ENCODE measurements around the gene TMEM69. TPM values are rescaled to one million over a fixed set of nuclear protein-coding genes. Genes with fewer than 3 reads are reported as not detected.
"Not testable (repeated sequence)": the region's sequence is repeated elsewhere in the genome, so short reads cannot be mapped to it uniquely, and the experiment has no call there.

TMEM69 gene
- total and polyA plus RNA-seq, 2 donors (not counting 3 experiments of a cell fraction or from before 2014, with no cell fraction given): 25.6 to 56.2 TPM

DNA sequence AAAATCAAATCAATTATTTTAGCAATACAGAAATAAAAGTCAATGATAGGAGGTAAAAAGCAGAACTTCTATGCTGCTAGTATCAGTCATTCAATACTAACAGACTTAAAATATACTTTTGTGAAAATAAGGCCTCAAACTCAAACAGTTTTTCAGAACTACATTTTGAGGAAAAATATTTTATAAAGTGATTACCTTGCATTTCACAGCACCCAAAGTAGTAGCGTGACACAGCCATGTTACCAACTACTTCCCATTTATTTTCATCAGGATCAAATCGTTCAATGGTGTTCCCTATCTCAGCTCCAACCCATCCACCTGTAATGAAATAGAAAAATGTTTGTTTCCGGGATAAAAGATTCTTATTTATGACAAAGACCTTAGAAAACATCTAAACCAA is 28.7 kb downstream of the TMEM69 start:
- Histone ChIP-seq H3K79me2 (ENCODE audit: control insufficient read depth, insufficient read depth, low read length) (no peaks in the 10 kb centered on the region), H3K4me1 (ENCODE audit: control insufficient read depth, extremely low read depth, insufficient read depth, low read length) (no peaks in the 10 kb centered on the region), H2AFZ (ENCODE audit: low read depth, low read length) (no peak overlapping the region), H3K4me3 (replicated peaks in 1 of 3; ENCODE audit: insufficient read depth in 1 of 3, low read depth in 1 of 3, low read length in 3 of 3) (no peak overlapping the region), H3K9me3 (replicated peaks; ENCODE audit: control insufficient read depth, insufficient read depth, low read length) (no peaks in the 10 kb centered on the region), H3K27ac (ENCODE audit: insufficient read depth, low read depth, low read length) (no peak overlapping the region), H3K4me2 (ENCODE audit: insufficient read depth, low read length) (no peak overlapping the region), H3K9ac (replicated peaks; ENCODE audit: extremely low read depth, insufficient read depth, low read length) (no peak overlapping the region), H4K20me1 (replicated peaks; ENCODE audit: control insufficient read depth, extremely low read depth, insufficient read depth, low read length) (no peaks in the 10 kb centered on the region), H3K9me1 (replicated peaks; ENCODE audit: control insufficient read depth, extremely low read depth, insufficient read depth, low read length) (no peaks in the 10 kb centered on the region), H3K27me3 (ENCODE audit: control insufficient read depth in 2 of 2, insufficient read depth in 2 of 2, low read length in 2 of 2) (no peaks in the 10 kb centered on the region), H3K36me3 (ENCODE audit: control insufficient read depth in 2 of 2, extremely low read depth in 1 of 2, insufficient read depth in 2 of 2, low read length in 2 of 2) (peaks cover 0 to 2% of the 10 kb centered on the region in 2 experiments)
- POLR2A ChIA-PET: no interaction called here
- intact Hi-C loops (cut with micrococcal nuclease) (no loop called here), dilution Hi-C loops (cut with MboI; ENCODE audit: extremely low pct_ligation_motif_present, low sequenced_read_pairs) (no loop called here)
- no TSS peak for BruUV-seq (replicated peaks)
- no peak for FAIRE-seq
- CTCF ChIA-PET: no interaction called here
- no peak for DNase-seq (ENCODE audit: low read depth, low spot score)
- no peak for TF ChIP-seq POLR2A (IDR thresholded peaks at IDR 0.05; ENCODE audit: low read depth, low read length)
- TF ChIP-seq GATA2 (IDR thresholded peaks at IDR 0.05; ENCODE audit: insufficient read depth, insufficient read length, low read depth, low read length): no peak
- no peak for TF ChIP-seq POLR2AphosphoS5 (IDR thresholded peaks at IDR 0.05; ENCODE audit: insufficient read depth, low read depth, low read length)
- TF ChIP-seq FOS (IDR thresholded peaks at IDR 0.05; ENCODE audit: borderline replicate concordance, insufficient read depth, low read length): no peak
- TF ChIP-seq, protein P1, sequence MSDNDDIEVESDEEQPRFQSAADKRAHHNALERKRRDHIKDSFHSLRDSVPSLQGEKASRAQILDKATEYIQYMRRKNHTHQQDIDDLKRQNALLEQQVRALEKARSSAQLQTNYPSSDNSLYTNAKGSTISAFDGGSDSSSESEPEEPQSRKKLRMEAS (IDR thresholded peaks at IDR 0.05; ENCODE audit: insufficient read depth, insufficient read length): no peak
- TF ChIP-seq JUN (IDR thresholded peaks at IDR 0.05; ENCODE audit: borderline replicate concordance, insufficient read depth, insufficient read length, low read depth): no peak
- TF ChIP-seq, protein P2, sequence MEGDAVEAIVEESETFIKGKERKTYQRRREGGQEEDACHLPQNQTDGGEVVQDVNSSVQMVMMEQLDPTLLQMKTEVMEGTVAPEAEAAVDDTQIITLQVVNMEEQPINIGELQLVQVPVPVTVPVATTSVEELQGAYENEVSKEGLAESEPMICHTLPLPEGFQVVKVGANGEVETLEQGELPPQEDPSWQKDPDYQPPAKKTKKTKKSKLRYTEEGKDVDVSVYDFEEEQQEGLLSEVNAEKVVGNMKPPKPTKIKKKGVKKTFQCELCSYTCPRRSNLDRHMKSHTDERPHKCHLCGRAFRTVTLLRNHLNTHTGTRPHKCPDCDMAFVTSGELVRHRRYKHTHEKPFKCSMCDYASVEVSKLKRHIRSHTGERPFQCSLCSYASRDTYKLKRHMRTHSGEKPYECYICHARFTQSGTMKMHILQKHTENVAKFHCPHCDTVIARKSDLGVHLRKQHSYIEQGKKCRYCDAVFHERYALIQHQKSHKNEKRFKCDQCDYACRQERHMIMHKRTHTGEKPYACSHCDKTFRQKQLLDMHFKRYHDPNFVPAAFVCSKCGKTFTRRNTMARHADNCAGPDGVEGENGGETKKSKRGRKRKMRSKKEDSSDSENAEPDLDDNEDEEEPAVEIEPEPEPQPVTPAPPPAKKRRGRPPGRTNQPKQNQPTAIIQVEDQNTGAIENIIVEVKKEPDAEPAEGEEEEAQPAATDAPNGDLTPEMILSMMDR (IDR thresholded peaks at IDR 0.05; ENCODE audit: extremely low read depth in 1 of 2, insufficient read depth in 1 of 2, low read depth in 1 of 2, low read length in 2 of 2): no peak
- no peak for TF ChIP-seq MYC (IDR thresholded peaks at IDR 0.05; ENCODE audit: low read depth, low read length)
- TF ChIP-seq EZH2 (IDR thresholded peaks at IDR 0.05; ENCODE audit: borderline replicate concordance, low read depth, low read length, severe bottlenecking): no peak

DNA sequence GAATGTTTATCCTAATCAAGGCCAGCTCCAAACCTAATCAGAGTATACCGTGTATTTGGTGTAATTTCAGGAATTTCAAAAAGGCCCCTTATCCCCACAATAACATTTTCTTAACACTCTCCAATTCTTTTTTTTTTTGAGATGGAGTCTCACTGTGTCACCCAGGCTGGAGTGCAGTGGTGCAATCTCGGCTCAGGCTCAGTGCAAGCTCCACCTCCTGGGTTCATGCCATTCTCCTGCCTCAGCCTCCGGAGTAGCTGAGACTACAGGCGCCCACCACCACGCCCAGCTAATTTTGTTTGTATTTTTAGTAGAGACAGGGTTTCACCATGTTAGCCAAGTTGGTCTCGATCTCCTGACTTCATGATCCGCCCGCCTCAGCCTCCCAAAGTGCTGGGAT is 29.4 kb downstream of the TMEM69 start:
- H3K36me3 ChIP-seq (ENCODE audit: control insufficient read depth in 2 of 2, extremely low read depth in 1 of 2, insufficient read depth in 2 of 2, low read length in 2 of 2); H3K4me3 ChIP-seq (replicated peaks in 1 of 3; ENCODE audit: insufficient read depth in 1 of 3, low read depth in 1 of 3, low read length in 3 of 3); H3K9ac ChIP-seq (replicated peaks; ENCODE audit: extremely low read depth, insufficient read depth, low read length); H2AFZ ChIP-seq (ENCODE audit: low read depth, low read length); H4K20me1 ChIP-seq (replicated peaks; ENCODE audit: control insufficient read depth, extremely low read depth, insufficient read depth, low read length); FAIRE-seq; H3K4me2 ChIP-seq (ENCODE audit: insufficient read depth, low read length); H3K27ac ChIP-seq (ENCODE audit: insufficient read depth, low read depth, low read length); intact Hi-C loops (cut with micrococcal nuclease); dilution Hi-C loops (cut with MboI; ENCODE audit: extremely low pct_ligation_motif_present, low sequenced_read_pairs); H3K79me2 ChIP-seq (ENCODE audit: control insufficient read depth, insufficient read depth, low read length); H3K9me1 ChIP-seq (replicated peaks; ENCODE audit: control insufficient read depth, extremely low read depth, insufficient read depth, low read length); BruUV-seq (replicated peaks); H3K4me1 ChIP-seq (ENCODE audit: control insufficient read depth, extremely low read depth, insufficient read depth, low read length); DNase-seq (ENCODE audit: low read depth, low spot score); H3K27me3 ChIP-seq (ENCODE audit: control insufficient read depth in 2 of 2, insufficient read depth in 2 of 2, low read length in 2 of 2); CTCF ChIA-PET; POLR2A ChIA-PET; H3K9me3 ChIP-seq (replicated peaks; ENCODE audit: control insufficient read depth, insufficient read depth, low read length): not testable (repeated sequence)

All from endothelial cell of umbilical vein (primary cell).